K562 (cell line): Measurements from ENCODE around the gene NET1. TPM values are rescaled to one million over a fixed set of nuclear protein-coding genes. Genes with fewer than 3 reads are reported as not detected.

Experiments
- ATAC-seq: fragments of 200-7000 bp; cut with Tn5 transposase; 3 replicates; pipeline ENCODE4 v1.9.1; 2020; ENCODE audit warnings: moderate library complexity
- BruUV-seq: library from RNA; stranded (reverse); fragments of 400-500 nt; replicated peaks from 2 replicates; lab custom pipeline; 2021; lab: Mats Ljungman, UMichigan
- CTCF ChIA-PET: fragments of 300-600 bp; formaldehyde crosslinking; extraction: SDS; loops from one replicate; lab custom pipeline; 2021; ENCODE audit warnings: low intra/inter-chr PET ratio; lab: Yijun Ruan, JAX
- POLR2A ChIA-PET: fragments of 300-600, 350-650 bp; sonication (Branson Sonifier 250); formaldehyde crosslinking; extraction: SDS; loops from one replicate; lab custom pipeline; 2021; ENCODE audit warnings: antibody characterized with exemption, inconsistent platforms; lab: Yijun Ruan, JAX
- DNase-seq, 4 experiments: peaks; one replicate each; pipeline versions ENCODE4 v3.0.0 to v3.0.0-alpha.2; 2011 to 2018; ENCODE audit warnings: low spot score in 3 of 4, mixed read lengths in 3 of 4; ENCODE audit errors: extremely low read depth in 1 of 4
- FAIRE-seq: peaks from 2 replicates; lab custom pipeline; 2011; peaks lifted over from hg19 to GRCh38; lab: Jason Lieb, UNC
- H2AFZ ChIP-seq: 2 replicates; pipeline ENCODE4 v1.6.0; 2011; ENCODE audit warnings: low read depth, low read length, control low read depth, inconsistent platforms
- H3K27ac ChIP-seq: fragments of 200-600 bp; 3 replicates; pipeline ENCODE4 v1.8.0; 2011; ENCODE audit warnings: low read depth, mild to moderate bottlenecking, control low read depth, inconsistent platforms, low read length, moderate library complexity, mixed read lengths; ENCODE audit errors: extremely low read depth
- H3K27me3 ChIP-seq, 2 experiments: fragments of 300-600 bp in 1 of 2; 2 replicates in 1 of 2; 3 replicates in 1 of 2; pipeline versions ENCODE4 v1.6.0 to v1.8.0; 2011; ENCODE audit warnings: inconsistent platforms in 2 of 2, low read length in 2 of 2, mild to moderate bottlenecking in 1 of 2, mixed read lengths in 1 of 2, moderate library complexity in 1 of 2; ENCODE audit not compliant: control insufficient read depth in 2 of 2, insufficient read depth in 2 of 2
- H3K36me3 ChIP-seq: fragments of 300-600 bp; 3 replicates; pipeline ENCODE4 v1.8.0; 2011; ENCODE audit warnings: mild to moderate bottlenecking, low read length, inconsistent platforms; ENCODE audit not compliant: control insufficient read depth, insufficient read depth
- H3K4me1 ChIP-seq, 2 experiments: fragments of 200-600 bp in 1 of 2; replicated peaks in 1 of 2; 2 replicates in 1 of 2; 3 replicates in 1 of 2; pipeline versions ENCODE4 v1.5.1 to v1.8.0; 2011; ENCODE audit warnings: inconsistent platforms in 2 of 2, low read length in 2 of 2, mild to moderate bottlenecking in 1 of 2, mixed read lengths in 1 of 2, moderate library complexity in 1 of 2; ENCODE audit not compliant: control insufficient read depth in 2 of 2, insufficient read depth in 2 of 2
- H3K4me2 ChIP-seq: 2 replicates; pipeline ENCODE4 v1.6.1; 2011; ENCODE audit warnings: low read length, control low read depth, inconsistent platforms, mixed read lengths; ENCODE audit not compliant: insufficient read depth
- H3K4me3 ChIP-seq: fragments of 200-600 bp; sonication (generic), shearing (Covaris generic); 2 replicates; pipeline ENCODE4 v1.5.1; 2016; ENCODE audit warnings: control low read depth, inconsistent platforms
- H3K79me2 ChIP-seq: fragments of 200-600 bp; 3 replicates; pipeline ENCODE4 v1.8.0; 2011; ENCODE audit warnings: low read length, inconsistent platforms; ENCODE audit not compliant: control insufficient read depth, insufficient read depth
- H3K9ac ChIP-seq, 2 experiments: 2 replicates each; pipeline versions ENCODE4 v1.6.0 to v1.6.1; 2011; ENCODE audit warnings: low read depth in 2 of 2, low read length in 2 of 2, control low read depth in 1 of 2, inconsistent platforms in 1 of 2, mild to moderate bottlenecking in 1 of 2, mixed read lengths in 1 of 2; ENCODE audit not compliant: insufficient read depth in 1 of 2
- H3K9me1 ChIP-seq: one replicate; pipeline ENCODE4 v1.6.0; 2011; ENCODE audit warnings: inconsistent platforms, mild to moderate bottlenecking, low read length, moderate library complexity; ENCODE audit not compliant: control insufficient read depth, insufficient read depth
- H3K9me3 ChIP-seq: replicated peaks from 2 replicates; pipeline ENCODE4 v1.5.1; 2011; ENCODE audit warnings: low read depth, low read length, inconsistent platforms; ENCODE audit not compliant: control insufficient read depth, insufficient read depth
- H4K20me1 ChIP-seq: replicated peaks from 2 replicates; pipeline ENCODE4 v1.6.1; 2011; ENCODE audit warnings: low read length, inconsistent platforms, mixed read lengths; ENCODE audit not compliant: control insufficient read depth, insufficient read depth
- EHMT2 ChIP-seq: fragments of 450-650 bp; IDR thresholded peaks from 2 replicates; pipeline ENCODE4 v1.6.1; 2018; ENCODE audit warnings: antibody characterized with exemption
- ELF1 ChIP-seq: fragments of 200-800 bp; sonication (Bioruptor generic); IDR thresholded peaks from 2 replicates; pipeline ENCODE4 v1.6.1; 2016; ENCODE audit warnings: missing genetic modification characterization, missing compliant biosample characterization
- ETS2 ChIP-seq: IDR thresholded peaks from 2 replicates; pipeline ENCODE4 v1.6.1; 2016; ENCODE audit warnings: borderline replicate concordance, missing genetic modification characterization, mild to moderate bottlenecking, moderate library complexity, missing compliant biosample characterization; ENCODE audit not compliant: poor library complexity, severe bottlenecking
- HLTF ChIP-seq: fragments of 450-650 bp; IDR thresholded peaks from 2 replicates; pipeline ENCODE4 v1.6.1; 2016
- NR2C2 ChIP-seq, 2 experiments: fragments of 200-800 bp in 1 of 2; sonication (Bioruptor generic) in 1 of 2; sonication (generic) in 1 of 2; formaldehyde crosslinking in 1 of 2; IDR thresholded peaks; 2 replicates each; pipeline versions ENCODE4 v1.6.1 to v1.8.0; 2016 to 2022; ENCODE audit warnings: mild to moderate bottlenecking in 1 of 2, missing compliant biosample characterization in 1 of 2, missing genetic modification characterization in 1 of 2, missing genetic modification reagents in 1 of 2
- NRF1 ChIP-seq, 2 experiments: fragments of 450-650 bp; IDR thresholded peaks in 1 of 2; conservative IDR thresholded peaks in 1 of 2; 2 replicates each; pipeline ENCODE4 v1.6.1; 2014; ENCODE audit warnings: mild to moderate bottlenecking in 2 of 2
- PTRF ChIP-seq: fragments of 450-650 bp; IDR thresholded peaks from 2 replicates; pipeline ENCODE4 v1.6.1; 2016; ENCODE audit warnings: mild to moderate bottlenecking, missing genetic modification characterization, missing compliant biosample characterization
- RBM39 ChIP-seq: fragments of 200-400 bp; formaldehyde crosslinking; optimal IDR thresholded peaks from 2 replicates; pipeline ENCODE3; 2018; ENCODE audit warnings: low read depth, low read length
- TCFL5 ChIP-seq: fragments of 250-450 bp; sonication (Bioruptor Pico); conservative IDR thresholded peaks from 2 replicates; pipeline ENCODE4 v1.6.1; 2021; ENCODE audit warnings: mild to moderate bottlenecking, moderate library complexity, matching md5 sums
- ZNF263 ChIP-seq: sonication (generic); formaldehyde crosslinking; IDR thresholded peaks from 2 replicates; pipeline ENCODE4 v1.8.0; 2022; ENCODE audit warnings: mild to moderate bottlenecking, missing genetic modification reagents, borderline replicate concordance
- ZNF408 ChIP-seq: fragments of 250-450 bp; sonication (Bioruptor Pico); IDR thresholded peaks from 2 replicates; pipeline ENCODE4 v1.4.0; 2020; ENCODE audit warnings: low read depth, mild to moderate bottlenecking, moderate library complexity
- ZNF518B ChIP-seq: fragments of 250-450 bp; sonication (Bioruptor Pico); IDR thresholded peaks from 2 replicates; pipeline ENCODE4 v1.5.0; 2021; ENCODE audit warnings: mild to moderate bottlenecking, moderate library complexity
- ZNF668 ChIP-seq: fragments of 250-450 bp; sonication (Bioruptor Pico); IDR thresholded peaks from 2 replicates; pipeline ENCODE4 v1.8.0; 2022; ENCODE audit warnings: mild to moderate bottlenecking, inconsistent platforms
- WGBS: fragments of 100-300 bp; shearing (Covaris generic); methylation state at CpG from one replicate; pipeline ENCODE4 v1.1.6; 2016; ENCODE audit warnings: low coverage, mixed read lengths; ENCODE audit not compliant: insufficient coverage; ENCODE audit errors: missing lambda C conversion rate; 5-methylcytosine and 5-hydroxymethylcytosine counted together
- in situ Hi-C: fragments of 300-500 bp; cut with MboI; formaldehyde crosslinking; loops from 4 replicates; pipeline ENCODE4 v1.15.0; 2018; ENCODE audit warnings: inconsistent platforms, mixed read lengths
- intact Hi-C: fragments of 100-400 bp; cut with micrococcal nuclease; formaldehyde crosslinking; loops from 2 replicates; pipeline ENCODE4 v1.14.2; 2022
- polyA plus RNA-seq, 8 experiments: library from polyadenylated mRNA; depleted of rRNA in 4 of 8; stranded (reverse) in 5 of 8; unstranded in 3 of 8; fragments of >200 nt; fragmentation: Nextera tagmentation in 2 of 8; fragmentation: Illumina TruSeq in 1 of 8; extraction: Ambion mirVana in 2 of 8; extraction: Trizol in 1 of 8; gene quantifications; 2 replicates each; pipeline versions ENCODE4 v1.2.1 to v1.2.3, GENCODE V29; 2011 to 2014; ENCODE audit warnings: inconsistent platforms in 1 of 8, missing spikeins in 1 of 8
- total RNA-seq, 7 experiments: library from RNA; depleted of rRNA in 6 of 7; stranded (reverse); fragments of >200 nt in 6 of 7; fragmentation: Illumina TruSeq in 2 of 7; extraction: Trizol in 2 of 7; gene quantifications; 2 replicates each; pipeline versions ENCODE4 v1.2.1 to v1.2.3, GENCODE V29; 2011 to 2021; ENCODE audit warnings: low replicate concordance in 1 of 7
- TF ChIP-seq, protein P1 (sequence below): fragments of 450-650 bp; IDR thresholded peaks from 2 replicates; pipeline ENCODE4 v1.6.1; 2016; ENCODE audit warnings: borderline replicate concordance
- TF ChIP-seq, protein P2 (sequence below): fragments of 450-650 bp; formaldehyde crosslinking; IDR thresholded peaks from 2 replicates; pipeline ENCODE4 v1.4.0; 2020; ENCODE audit warnings: mild to moderate bottlenecking, mixed read lengths

The NET1 gene
- total and polyA plus RNA-seq, 9 of the 15 experiments (the other 6 are each of a cell fraction or from before 2014, with no cell fraction given): 47.4 to 258 (median 106) TPM

GRCh38 chr10:5502061-5502521 is 89.7 kb downstream of the NET1 start:
- BruUV-seq: no TSS peak
- Histone ChIP-seq H3K9me3 (no peaks in the 10 kb centered on the region), H4K20me1 (no peaks in the 10 kb centered on the region; the same call in 1 of the 2 replicates), H3K27ac (no peak overlapping the region)
- 25% methylated on average over 12 of the region's 12 CpGs for WGBS
- no peak for FAIRE-seq
- in situ Hi-C loops: no loop called here
- CTCF ChIA-PET: no interaction called here
- TF ChIP-seq HLTF (no peak), ELF1 (no peak), ZNF408 (CRISPR knock-in tag) (no peak), NRF1 (conservative IDR thresholded peaks at IDR 0.05 in 1 of 2, IDR thresholded peaks at IDR 0.05 in 1 of 2) (no peak), RBM39 (no peak), EHMT2 (no peak), TCFL5 (CRISPR knock-in tag) (no peak), PTRF (tag) (no peak), ZNF263 (no peak), ZNF518B (CRISPR knock-in tag) (no peak), ZNF668 (CRISPR knock-in tag) (no peak), ETS2 (tag) (no peak), NR2C2 (CRISPR knock-in tag; IDR thresholded peaks at IDR 0.05) (no peak), NR2C2 (tag; IDR thresholded peaks at IDR 0.05) (no peak)
- TF ChIP-seq, protein P1, sequence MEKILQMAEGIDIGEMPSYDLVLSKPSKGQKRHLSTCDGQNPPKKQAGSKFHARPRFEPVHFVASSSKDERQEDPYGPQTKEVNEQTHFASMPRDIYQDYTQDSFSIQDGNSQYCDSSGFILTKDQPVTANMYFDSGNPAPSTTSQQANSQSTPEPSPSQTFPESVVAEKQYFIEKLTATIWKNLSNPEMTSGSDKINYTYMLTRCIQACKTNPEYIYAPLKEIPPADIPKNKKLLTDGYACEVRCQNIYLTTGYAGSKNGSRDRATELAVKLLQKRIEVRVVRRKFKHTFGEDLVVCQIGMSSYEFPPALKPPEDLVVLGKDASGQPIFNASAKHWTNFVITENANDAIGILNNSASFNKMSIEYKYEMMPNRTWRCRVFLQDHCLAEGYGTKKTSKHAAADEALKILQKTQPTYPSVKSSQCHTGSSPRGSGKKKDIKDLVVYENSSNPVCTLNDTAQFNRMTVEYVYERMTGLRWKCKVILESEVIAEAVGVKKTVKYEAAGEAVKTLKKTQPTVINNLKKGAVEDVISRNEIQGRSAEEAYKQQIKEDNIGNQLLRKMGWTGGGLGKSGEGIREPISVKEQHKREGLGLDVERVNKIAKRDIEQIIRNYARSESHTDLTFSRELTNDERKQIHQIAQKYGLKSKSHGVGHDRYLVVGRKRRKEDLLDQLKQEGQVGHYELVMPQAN: no peak
- TF ChIP-seq, protein P2, sequence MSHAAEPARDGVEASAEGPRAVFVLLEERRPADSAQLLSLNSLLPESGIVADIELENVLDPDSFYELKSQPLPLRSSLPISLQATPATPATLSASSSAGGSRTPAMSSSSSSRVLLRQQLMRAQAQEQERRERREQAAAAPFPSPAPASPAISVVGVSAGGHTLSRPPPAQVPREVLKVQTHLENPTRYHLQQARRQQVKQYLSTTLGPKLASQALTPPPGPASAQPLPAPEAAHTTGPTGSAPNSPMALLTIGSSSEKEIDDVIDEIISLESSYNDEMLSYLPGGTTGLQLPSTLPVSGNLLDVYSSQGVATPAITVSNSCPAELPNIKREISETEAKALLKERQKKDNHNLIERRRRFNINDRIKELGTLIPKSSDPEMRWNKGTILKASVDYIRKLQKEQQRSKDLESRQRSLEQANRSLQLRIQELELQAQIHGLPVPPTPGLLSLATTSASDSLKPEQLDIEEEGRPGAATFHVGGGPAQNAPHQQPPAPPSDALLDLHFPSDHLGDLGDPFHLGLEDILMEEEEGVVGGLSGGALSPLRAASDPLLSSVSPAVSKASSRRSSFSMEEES (CRISPR knock-in tag): no peak
- TF ChIP-seq, all 486 proteins: peak for 0
- Histone ChIP-seq H3K4me2 (no peak overlapping the region; the same call in 1 of the 2 replicates), H3K79me2 (no peaks in the 10 kb centered on the region), H3K36me3 (no peaks in the 10 kb centered on the region), H3K9ac (0 out of 4 replicates have a peak overlapping the region, but pooled peaks of 1 of the 2 experiments have one; percentile 17), H3K27me3 (peaks cover 0 to 23% of the 10 kb centered on the region in 2 experiments; a peak in 3 of 5 replicates), H3K4me3 (no peak overlapping the region), H2AFZ (no peak overlapping the region), H3K9me1 (no peaks in the 10 kb centered on the region), H3K4me1 (peaks cover 0 to 37% of the 10 kb centered on the region in 2 experiments; a peak in 2 of 5 replicates)
- intact Hi-C loops: no loop called here
- no peak for DNase-seq
- POLR2A ChIA-PET: interaction anchor here (1.5 to 1.8 kb wide), 2 partner anchors 8 to 13 kb away, joined by 3 to 7 read pairs; no protein-coding TSS in a partner anchor
- no peak; the same call in 2 of the 3 replicates for ATAC-seq
